Nephron (organoid): ENCODE results near the gene FAM168A.

Experiments used
- H3K27ac Mint-ChIP-seq, 3 experiments: 2 replicates each; pipeline ENCODE4 v1.8.0; 2020; ENCODE audit warnings: mixed read lengths in 3 of 3, mild to moderate bottlenecking in 2 of 3, moderate library complexity in 1 of 3
- H3K27me3 Mint-ChIP-seq: 2 replicates; pipeline ENCODE4 v1.8.0; 2021; ENCODE audit warnings: low read depth, mild to moderate bottlenecking, moderate library complexity, mixed read lengths
- H3K36me3 Mint-ChIP-seq: 2 replicates; pipeline ENCODE4 v1.8.0; 2020; ENCODE audit warnings: low read depth, mixed read lengths
- H3K4me1 Mint-ChIP-seq: 2 replicates; pipeline ENCODE4 v1.8.0; 2020; ENCODE audit warnings: mixed read lengths
- H3K4me3 Mint-ChIP-seq, 3 experiments: 2 replicates each; pipeline ENCODE4 v1.8.0; 2020; ENCODE audit warnings: mild to moderate bottlenecking in 3 of 3, mixed read lengths in 3 of 3, moderate library complexity in 2 of 3
- H3K9me3 Mint-ChIP-seq: 2 replicates; pipeline ENCODE4 v1.8.0; 2020; ENCODE audit warnings: mixed read lengths
- TF ChIP-seq, protein P1 (sequence below), 3 experiments: fragments of 200-600 bp; sonication (generic); IDR thresholded peaks; one replicate each; pipeline ENCODE4 v1.5.0; 2021; ENCODE audit warnings: antibody characterized with exemption in 3 of 3; ENCODE audit not compliant: unreplicated experiment in 3 of 3

The FAM168A gene

GRCh38 chr11:73496134-73496533 is 101.8 kb downstream of the FAM168A start:
- no peak overlapping the region for H3K27ac Mint-ChIP-seq
- no peaks in the 10 kb centered on the region for H3K27me3 Mint-ChIP-seq
- TF ChIP-seq, protein P1, sequence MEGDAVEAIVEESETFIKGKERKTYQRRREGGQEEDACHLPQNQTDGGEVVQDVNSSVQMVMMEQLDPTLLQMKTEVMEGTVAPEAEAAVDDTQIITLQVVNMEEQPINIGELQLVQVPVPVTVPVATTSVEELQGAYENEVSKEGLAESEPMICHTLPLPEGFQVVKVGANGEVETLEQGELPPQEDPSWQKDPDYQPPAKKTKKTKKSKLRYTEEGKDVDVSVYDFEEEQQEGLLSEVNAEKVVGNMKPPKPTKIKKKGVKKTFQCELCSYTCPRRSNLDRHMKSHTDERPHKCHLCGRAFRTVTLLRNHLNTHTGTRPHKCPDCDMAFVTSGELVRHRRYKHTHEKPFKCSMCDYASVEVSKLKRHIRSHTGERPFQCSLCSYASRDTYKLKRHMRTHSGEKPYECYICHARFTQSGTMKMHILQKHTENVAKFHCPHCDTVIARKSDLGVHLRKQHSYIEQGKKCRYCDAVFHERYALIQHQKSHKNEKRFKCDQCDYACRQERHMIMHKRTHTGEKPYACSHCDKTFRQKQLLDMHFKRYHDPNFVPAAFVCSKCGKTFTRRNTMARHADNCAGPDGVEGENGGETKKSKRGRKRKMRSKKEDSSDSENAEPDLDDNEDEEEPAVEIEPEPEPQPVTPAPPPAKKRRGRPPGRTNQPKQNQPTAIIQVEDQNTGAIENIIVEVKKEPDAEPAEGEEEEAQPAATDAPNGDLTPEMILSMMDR (IDR thresholded peaks at IDR 0.05; ENCODE audit: unreplicated experiment in 3 of 3): no peak
- H3K4me3 Mint-ChIP-seq: no peak overlapping the region
- peaks cover 55% of the 10 kb centered on the region for H3K36me3 Mint-ChIP-seq
- H3K4me1 Mint-ChIP-seq: no peaks in the 10 kb centered on the region
- H3K9me3 Mint-ChIP-seq: peaks cover 30% of the 10 kb centered on the region

DNA sequence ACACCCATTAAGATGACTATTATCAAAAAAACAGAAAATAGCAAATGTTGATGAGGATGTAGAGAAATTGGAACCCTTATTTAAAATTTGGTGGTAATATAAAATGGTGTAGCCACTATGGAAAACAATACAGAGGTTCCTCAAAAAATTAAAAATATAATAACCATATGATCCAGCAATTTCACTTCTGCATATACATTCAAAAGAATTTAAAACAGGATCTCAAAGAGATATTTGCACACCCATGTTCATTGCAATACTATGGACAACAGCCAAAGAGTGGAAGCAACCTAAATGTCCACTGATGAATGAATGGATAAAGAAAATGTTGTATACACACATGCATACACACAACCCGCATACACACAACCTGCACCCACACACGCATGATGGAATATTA is 102.2 kb downstream of the FAM168A start:
- Mint-ChIP-seq H3K4me1 (no peaks in the 10 kb centered on the region), H3K4me3 (no peak overlapping the region), H3K27ac (no peak overlapping the region), H3K27me3 (no peaks in the 10 kb centered on the region), H3K36me3 (peaks cover 51% of the 10 kb centered on the region), H3K9me3 (peaks cover 26% of the 10 kb centered on the region)
- TF ChIP-seq, protein P1 (IDR thresholded peaks at IDR 0.05; ENCODE audit: unreplicated experiment in 3 of 3): no peak

DNA sequence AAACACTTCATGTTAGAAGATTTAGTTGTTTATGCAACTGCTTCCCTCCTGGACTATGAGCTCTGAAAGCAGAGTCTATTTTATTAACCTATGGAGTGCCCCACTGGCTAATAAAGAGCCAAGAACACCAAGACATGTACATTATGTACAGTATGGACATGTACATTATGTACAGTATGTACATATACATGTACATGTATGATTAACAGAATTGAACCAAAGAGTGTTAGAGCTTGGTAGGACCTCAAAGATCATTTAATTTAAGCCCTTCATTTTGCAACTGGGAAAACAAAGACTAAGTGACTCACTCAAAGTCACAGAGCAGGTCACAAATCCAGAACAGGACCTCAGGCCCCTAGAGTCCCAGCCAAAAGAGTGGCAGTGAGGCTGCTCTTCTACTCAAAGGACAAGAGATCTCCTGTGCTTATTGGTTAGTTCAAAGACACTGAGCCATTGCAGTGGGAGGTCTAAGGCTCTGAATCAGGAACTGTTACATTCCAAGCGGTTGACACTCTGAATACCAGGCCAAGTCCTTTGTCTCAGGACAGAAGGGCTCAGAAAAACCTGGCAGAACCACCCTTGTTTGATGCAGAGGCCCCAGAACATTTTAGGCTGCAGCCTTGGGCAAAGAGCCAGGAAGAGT is 103.8 kb downstream of the FAM168A start:
- TF ChIP-seq, protein P1 (IDR thresholded peaks at IDR 0.05; ENCODE audit: unreplicated experiment in 3 of 3): no peak
- no peak overlapping the region for H3K4me3 Mint-ChIP-seq
- H3K27me3 Mint-ChIP-seq: no peaks in the 10 kb centered on the region
- peaks cover 40% of the 10 kb centered on the region for H3K36me3 Mint-ChIP-seq
- H3K4me1 Mint-ChIP-seq: no peaks in the 10 kb centered on the region
- peaks cover 14% of the 10 kb centered on the region for H3K9me3 Mint-ChIP-seq
- H3K27ac Mint-ChIP-seq: no peak overlapping the region

- TF ChIP-seq, protein P1 (IDR thresholded peaks at IDR 0.05; ENCODE audit: unreplicated experiment in 3 of 3): no peak
- Mint-ChIP-seq H3K36me3 (peaks cover 8% of the 10 kb centered on the region), H3K27me3 (no peaks in the 10 kb centered on the region)
Observed at GRCh38 chr11:73481626-73482025, 116.3 kb downstream of the FAM168A start.

DNA sequence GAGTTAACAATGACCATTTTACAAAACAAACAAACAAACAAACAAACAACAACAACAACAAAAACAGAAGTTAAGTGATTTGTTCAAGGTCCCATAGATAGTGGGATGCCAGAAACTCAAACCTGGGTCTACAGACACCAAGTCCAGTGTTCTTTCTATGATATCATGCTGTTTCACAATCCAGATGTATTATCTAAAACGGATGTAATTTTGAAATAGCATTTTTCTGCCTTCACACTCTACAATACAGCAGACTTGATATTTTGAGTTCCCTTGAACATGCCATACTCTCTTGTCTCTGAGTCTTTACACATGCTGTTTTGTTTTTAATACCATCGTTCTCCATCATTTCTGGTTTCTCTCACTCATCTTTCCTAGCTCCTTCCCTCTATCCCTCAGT is 117.2 kb downstream of the FAM168A start:
- no peaks in the 10 kb centered on the region for H3K4me1 Mint-ChIP-seq
- TF ChIP-seq, protein P1 (IDR thresholded peaks at IDR 0.05; ENCODE audit: unreplicated experiment in 3 of 3): no peak
- no peaks in the 10 kb centered on the region for H3K27me3 Mint-ChIP-seq
- peaks cover 12% of the 10 kb centered on the region for H3K36me3 Mint-ChIP-seq
- H3K9me3 Mint-ChIP-seq: peaks cover 13% of the 10 kb centered on the region
- no peak overlapping the region for H3K27ac Mint-ChIP-seq
- H3K4me3 Mint-ChIP-seq: no peak overlapping the region

More at GRCh38 chr11:73481626-73482025, 116.3 kb downstream of the FAM168A start:
- H3K9me3 Mint-ChIP-seq: peaks cover 12% of the 10 kb centered on the region
- no peak overlapping the region for H3K4me3 Mint-ChIP-seq
- no peak overlapping the region for H3K27ac Mint-ChIP-seq
- H3K4me1 Mint-ChIP-seq: no peaks in the 10 kb centered on the region

DNA sequence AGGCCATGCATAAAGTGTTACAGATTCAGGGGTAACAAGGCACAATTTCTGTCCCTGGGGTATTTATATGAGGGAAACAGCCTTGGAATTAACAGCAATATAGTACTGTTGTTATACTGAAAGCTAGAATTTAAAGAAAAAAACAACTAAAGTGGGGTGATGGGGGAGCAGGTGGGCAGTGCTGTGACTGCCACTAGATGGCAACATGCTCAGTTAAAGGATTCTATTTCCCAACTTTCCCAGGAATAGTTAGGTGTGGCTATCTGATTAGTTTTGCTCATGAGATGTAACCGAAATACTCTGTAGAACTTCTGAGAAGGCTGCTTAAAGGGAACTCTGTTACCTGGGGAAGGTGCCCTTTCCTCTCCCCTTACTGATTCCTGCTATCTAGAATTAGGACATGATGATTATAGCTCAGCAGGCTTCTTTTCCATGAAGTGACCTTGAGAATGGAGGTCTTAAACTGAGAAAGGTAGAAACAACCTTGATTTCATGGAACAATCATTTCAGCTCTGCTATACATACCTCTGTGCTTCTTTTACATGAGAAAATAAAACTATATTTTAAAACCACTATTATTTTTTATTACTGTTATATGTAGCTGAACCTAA is 119.1 kb downstream of the FAM168A start:
- Mint-ChIP-seq H3K27ac (no peak overlapping the region), H3K9me3 (peaks cover 13% of the 10 kb centered on the region), H3K27me3 (no peaks in the 10 kb centered on the region), H3K4me1 (no peaks in the 10 kb centered on the region), H3K4me3 (no peak overlapping the region), H3K36me3 (peaks cover 13% of the 10 kb centered on the region)
- TF ChIP-seq, protein P1 (IDR thresholded peaks at IDR 0.05; ENCODE audit: unreplicated experiment in 3 of 3): peak; percentile 29 to 55 (median 37)
